H1 (cell line): Measurements from ENCODE around the gene GDF2. TPM values are rescaled to one million over a fixed set of nuclear protein-coding genes. Genes with fewer than 3 reads are reported as not detected.

Source experiments
- CTCF ChIA-PET: fragments of 300-600 bp; sonication (Branson Sonifier 250); formaldehyde crosslinking; loops from one replicate; lab custom pipeline; 2021; ENCODE audit not compliant: partially characterized antibody; lab: Charles Lee
- POLR2A ChIA-PET: fragments of 300-600 bp; sonication (Branson Sonifier 250); formaldehyde crosslinking; loops from one replicate; lab custom pipeline; 2021; ENCODE audit warnings: inconsistent platforms; ENCODE audit not compliant: partially characterized antibody; lab: Charles Lee
- DNase-seq, 2 experiments: peaks; one replicate each; pipeline versions ENCODE4 v3.0.0 to v3.0.0-alpha.2; 2010 to 2022; ENCODE audit warnings: low spot score in 2 of 2, low read depth in 1 of 2, mixed read lengths in 1 of 2
- FAIRE-seq: peaks from 2 replicates; lab custom pipeline; 2011; peaks lifted over from hg19 to GRCh38; lab: Jason Lieb, UNC
- H2AFZ ChIP-seq: 2 replicates; pipeline ENCODE4 v1.8.1; 2012; ENCODE audit warnings: low read length, inconsistent platforms
- H2AK5ac ChIP-seq: 2 replicates; pipeline ENCODE4 v1.6.1; 2013; ENCODE audit warnings: low read depth, low read length
- H2BK120ac ChIP-seq: replicated peaks from 2 replicates; pipeline ENCODE3; 2013; ENCODE audit warnings: low read depth, low read length, inconsistent platforms
- H2BK12ac ChIP-seq: 2 replicates; pipeline ENCODE4 v1.6.1; 2013; ENCODE audit warnings: low read depth, low read length
- H2BK15ac ChIP-seq: 2 replicates; pipeline ENCODE4 v1.6.1; 2013; ENCODE audit warnings: low read length
- H2BK20ac ChIP-seq: 2 replicates; pipeline ENCODE4 v1.6.1; 2013; ENCODE audit warnings: low read length
- H2BK5ac ChIP-seq: 2 replicates; pipeline ENCODE4 v1.6.1; 2013; ENCODE audit warnings: low read depth, low read length
- H3K14ac ChIP-seq: 2 replicates; pipeline ENCODE4 v1.6.1; 2013; ENCODE audit warnings: inconsistent platforms; ENCODE audit not compliant: insufficient read length
- H3K18ac ChIP-seq: 2 replicates; pipeline ENCODE4 v1.6.1; 2013; ENCODE audit warnings: low read length; ENCODE audit errors: extremely low read depth
- H3K23ac ChIP-seq: 2 replicates; pipeline ENCODE4 v1.6.1; 2013; ENCODE audit warnings: inconsistent platforms; ENCODE audit not compliant: insufficient read length
- H3K23me2 ChIP-seq: 2 replicates; pipeline ENCODE4 v1.6.1; 2013; ENCODE audit warnings: low read depth, low read length
- H3K27ac ChIP-seq: 2 replicates; pipeline ENCODE4 v1.6.1; 2011; ENCODE audit warnings: low read depth, low read length, inconsistent platforms
- H3K27me3 ChIP-seq, 4 experiments: replicated peaks in 1 of 4; 1 replicate in 1 of 4; 2 replicates in 3 of 4; pipeline versions ENCODE4 v1.6.1 to v1.8.1; 2011 to 2013; ENCODE audit warnings: low read length in 3 of 4, mild to moderate bottlenecking in 3 of 4, inconsistent platforms in 2 of 4, mixed read lengths in 2 of 4, moderate library complexity in 1 of 4; ENCODE audit not compliant: control insufficient read depth in 3 of 4, insufficient read depth in 3 of 4; ENCODE audit errors: extremely low read depth in 1 of 4
- H3K36me3 ChIP-seq, 4 experiments: 2 replicates each; pipeline versions ENCODE4 v1.6.1 to v1.8.1; 2011 to 2013; ENCODE audit warnings: mild to moderate bottlenecking in 4 of 4, low read length in 3 of 4, moderate library complexity in 2 of 4, control low read depth in 1 of 4, inconsistent platforms in 1 of 4; ENCODE audit not compliant: insufficient read depth in 4 of 4, control insufficient read depth in 2 of 4
- H3K4ac ChIP-seq: replicated peaks from 2 replicates; pipeline ENCODE3; 2013; ENCODE audit warnings: low read length, low read depth, mixed read lengths, inconsistent platforms; ENCODE audit not compliant: insufficient read length
- H3K4me1 ChIP-seq, 4 experiments: replicated peaks in 1 of 4; 1 replicate in 1 of 4; 2 replicates in 3 of 4; pipeline versions ENCODE4 v1.6.1 to v1.8.1; 2011 to 2013; ENCODE audit warnings: low read length in 3 of 4, inconsistent platforms in 2 of 4, mixed read lengths in 1 of 4; ENCODE audit not compliant: insufficient read depth in 4 of 4, control insufficient read depth in 3 of 4
- H3K4me2 ChIP-seq, 2 experiments: 2 replicates each; pipeline versions ENCODE4 v1.6.1 to v1.8.1; 2011 to 2013; ENCODE audit warnings: low read depth in 2 of 2, low read length in 2 of 2, control low read depth in 1 of 2, inconsistent platforms in 1 of 2, mild to moderate bottlenecking in 1 of 2; ENCODE audit not compliant: insufficient read depth in 1 of 2
- H3K4me3 ChIP-seq, 4 experiments: fragments of 200-600, 300-600 bp in 1 of 4; sonication (generic), shearing (Covaris generic), sonication (Bioruptor Twin) in 1 of 4; 2 replicates each; pipeline versions ENCODE4 v1.5.1 to v1.8.1; 2011 to 2016; ENCODE audit warnings: low read length in 4 of 4, low read depth in 3 of 4, control low read depth in 2 of 4, inconsistent platforms in 2 of 4, mild to moderate bottlenecking in 2 of 4, mixed read lengths in 1 of 4, moderate library complexity in 1 of 4; ENCODE audit not compliant: insufficient read depth in 2 of 4; ENCODE audit errors: extremely low read depth in 1 of 4
- H3K56ac ChIP-seq: replicated peaks from 2 replicates; pipeline ENCODE3; 2013; ENCODE audit warnings: low read depth, mild to moderate bottlenecking, mixed read lengths, low read length, inconsistent platforms; ENCODE audit not compliant: insufficient read length
- H3K79me1 ChIP-seq: 2 replicates; pipeline ENCODE4 v1.6.1; 2013; ENCODE audit warnings: low read depth, low read length, control low read depth
- H3K79me2 ChIP-seq, 2 experiments: 2 replicates each; pipeline versions ENCODE4 v1.6.1 to v1.8.1; 2012 to 2013; ENCODE audit warnings: low read length in 2 of 2, mild to moderate bottlenecking in 2 of 2, inconsistent platforms in 1 of 2; ENCODE audit not compliant: insufficient read depth in 2 of 2, control insufficient read depth in 1 of 2
- H3K9ac ChIP-seq, 4 experiments: replicated peaks in 1 of 4; 1 replicate in 1 of 4; 2 replicates in 3 of 4; pipeline versions ENCODE4 v1.6.1 to v1.8.1; 2011 to 2013; ENCODE audit warnings: low read depth in 3 of 4, low read length in 3 of 4, control low read depth in 2 of 4, mild to moderate bottlenecking in 2 of 4, moderate library complexity in 2 of 4, inconsistent platforms in 1 of 4; ENCODE audit errors: extremely low read depth in 1 of 4
- H3K9me3 ChIP-seq, 2 experiments: 2 replicates each; pipeline versions ENCODE4 v1.6.1 to v1.8.1; 2012 to 2013; ENCODE audit warnings: mild to moderate bottlenecking in 2 of 2, moderate library complexity in 2 of 2, control low read depth in 1 of 2, inconsistent platforms in 1 of 2, low read depth in 1 of 2, low read length in 1 of 2, mixed read lengths in 1 of 2; ENCODE audit not compliant: insufficient read depth in 2 of 2
- H4K20me1 ChIP-seq, 2 experiments: replicated peaks in 1 of 2; 2 replicates each; pipeline versions ENCODE3 to v1.8.1; 2011 to 2013; ENCODE audit warnings: inconsistent platforms in 2 of 2, low read length in 2 of 2, mild to moderate bottlenecking in 1 of 2; ENCODE audit not compliant: insufficient read depth in 2 of 2, control insufficient read depth in 1 of 2
- H4K5ac ChIP-seq: 2 replicates; pipeline ENCODE4 v1.6.1; 2013; ENCODE audit warnings: low read length, low read depth, mixed read lengths, inconsistent platforms; ENCODE audit not compliant: insufficient read length
- H4K8ac ChIP-seq: 2 replicates; pipeline ENCODE4 v1.8.0; 2013; ENCODE audit warnings: mild to moderate bottlenecking, moderate library complexity, low read length, inconsistent platforms; ENCODE audit not compliant: insufficient read depth; ENCODE audit errors: extremely low read depth
- H4K91ac ChIP-seq: replicated peaks from 2 replicates; pipeline ENCODE3; 2013; ENCODE audit warnings: low read length, mixed read lengths, inconsistent platforms; ENCODE audit not compliant: insufficient read length
- BRCA1 ChIP-seq: IDR thresholded peaks from 2 replicates; pipeline ENCODE4 v1.6.1; 2012; ENCODE audit warnings: low read depth, low read length, improper control_type of control experiment
- CHD2 ChIP-seq: IDR thresholded peaks from 2 replicates; pipeline ENCODE4 v1.6.1; 2012; ENCODE audit warnings: low read length, improper control_type of control experiment
- CREB1 ChIP-seq: IDR thresholded peaks from 2 replicates; pipeline ENCODE4 v1.6.1; 2012; ENCODE audit warnings: inconsistent platforms
- CTBP2 ChIP-seq: IDR thresholded peaks from 2 replicates; pipeline ENCODE4 v1.7.0; 2011; ENCODE audit warnings: borderline replicate concordance, mild to moderate bottlenecking, moderate library complexity, mixed read lengths, low read length; ENCODE audit not compliant: insufficient read depth, insufficient read length
- E2F6 ChIP-seq: IDR thresholded peaks from 2 replicates; pipeline ENCODE4 v1.6.1; 2012; ENCODE audit warnings: inconsistent platforms
- JUN ChIP-seq: IDR thresholded peaks from 2 replicates; pipeline ENCODE4 v1.6.1; 2011; ENCODE audit warnings: low read depth, mild to moderate bottlenecking, improper control_type of control experiment, low read length
- KDM5A ChIP-seq: fragments of 200-600 bp; IDR thresholded peaks from 2 replicates; pipeline ENCODE4 v1.7.1; 2012; ENCODE audit warnings: mild to moderate bottlenecking, low read length, inconsistent platforms, mixed read lengths
- MAFK ChIP-seq: IDR thresholded peaks from 2 replicates; pipeline ENCODE4 v1.6.1; 2012; ENCODE audit warnings: low read depth, mild to moderate bottlenecking, improper control_type of control experiment, low read length
- POLR2A ChIP-seq, 2 experiments: IDR thresholded peaks; 1 replicate in 1 of 2; 2 replicates in 1 of 2; pipeline ENCODE4 v1.6.1; 2011; ENCODE audit warnings: low read depth in 2 of 2, low read length in 2 of 2, mild to moderate bottlenecking in 2 of 2; ENCODE audit errors: control extremely low read depth in 1 of 2
- RAD21 ChIP-seq, 2 experiments: IDR thresholded peaks in 1 of 2; conservative IDR thresholded peaks in 1 of 2; 2 replicates each; pipeline ENCODE4 v1.6.1; 2011; ENCODE audit warnings: low read depth in 2 of 2, low read length in 2 of 2, improper control_type of control experiment in 1 of 2, inconsistent platforms in 1 of 2, mild to moderate bottlenecking in 1 of 2, moderate library complexity in 1 of 2
- RBBP5 ChIP-seq: IDR thresholded peaks from 2 replicates; pipeline ENCODE4 v1.7.1; 2012; ENCODE audit warnings: low read depth, mild to moderate bottlenecking, inconsistent platforms, low read length, moderate library complexity, borderline replicate concordance
- TAF1 ChIP-seq: IDR thresholded peaks from 2 replicates; pipeline ENCODE4 v1.6.1; 2011; ENCODE audit warnings: mild to moderate bottlenecking, low read depth, low read length
- TEAD4 ChIP-seq: IDR thresholded peaks from 2 replicates; pipeline ENCODE4 v1.6.1; 2012; ENCODE audit warnings: low read depth, low read length, inconsistent platforms, mixed read lengths
- WGBS, 2 experiments: shearing (Covaris generic) in 1 of 2; methylation state at CpG; one replicate each; pipeline versions ENCODE4 v1.1.6 to v1.1.7; 2013 to 2015; ENCODE audit warnings: low lambda C conversion rate in 2 of 2, mixed read lengths in 2 of 2, inconsistent platforms in 1 of 2, low coverage in 1 of 2, missing lambda C conversion rate in 1 of 2; ENCODE audit not compliant: insufficient replicate concordance in 2 of 2, insufficient coverage in 1 of 2, insufficient read length in 1 of 2; ENCODE audit errors: extremely low coverage in 1 of 2, missing lambda C conversion rate in 1 of 2; 5-methylcytosine and 5-hydroxymethylcytosine counted together
- polyA plus RNA-seq, 7 experiments: library from polyadenylated mRNA; depleted of rRNA in 3 of 7; stranded (reverse) in 5 of 7; unstranded in 2 of 7; fragments of >200 nt in 5 of 7; fragments of 200-250 nt in 2 of 7; gene quantifications; 1 replicate in 5 of 7; 2 replicates in 1 of 7; 4 replicates in 1 of 7; pipeline versions ENCODE4 v1.2.1 to v1.2.3, GENCODE V29; 2011 to 2013; ENCODE audit warnings: missing spikeins in 2 of 7, mixed read lengths in 2 of 7
- total RNA-seq: library from RNA; stranded (reverse); fragmentation: NEBNext Ultra II Directional; extraction: Animal tissue kit (Norgen Biotek cat#: 25700); gene quantifications from 2 replicates; pipeline ENCODE4 v1.2.1, GENCODE V29; 2021

Gene GDF2
- total and polyA plus RNA-seq, 2 of the 8 experiments (the other 6 are each of a cell fraction or from before 2014, with no cell fraction given), result not detected

- CTCF ChIA-PET, result interaction anchor here (1.2 to 14.6 kb wide), 3 partner anchors 14 to 353 kb away, joined by 3 to 132 read pairs (median 5); no protein-coding TSS in a partner anchor
- Histone ChIP-seq H3K79me1 (no peaks in the 10 kb centered on the region), H4K91ac (no peak overlapping the region), H2BK120ac (no peak overlapping the region), H2BK15ac (no peak overlapping the region), H2BK5ac (no peak overlapping the region), H3K56ac (no peak overlapping the region), H2AFZ (no peak overlapping the region), H3K14ac (no peak overlapping the region), H3K9ac (no peak overlapping the region), H3K4me1 (peaks cover 0 to 2% (median under 1%) of the 10 kb centered on the region in 4 experiments; a peak in 3 of 7 replicates), H2AK5ac (no peak overlapping the region), H3K18ac (no peak overlapping the region), H3K4ac (no peak overlapping the region), H3K9me3 (no peaks in the 10 kb centered on the region), H3K27ac (no peak overlapping the region), H4K20me1 (no peaks in the 10 kb centered on the region), H3K23me2 (no peaks in the 10 kb centered on the region), H3K4me2 (no peak overlapping the region), H2BK20ac (no peak overlapping the region), H3K79me2 (no peaks in the 10 kb centered on the region), H3K36me3 (no peaks in the 10 kb centered on the region), H3K27me3 (no peaks in the 10 kb centered on the region), H4K5ac (no peak overlapping the region), H2BK12ac (0 out of 2 replicates have a peak overlapping the region, but pooled peaks have one; percentile 9), H4K8ac (no peak overlapping the region), H3K4me3 (no peak overlapping the region), H3K23ac (no peak overlapping the region)
- POLR2A ChIA-PET, result no interaction called here
- TF ChIP-seq TAF1 (no peak), JUN (no peak), CHD2 (no peak), RAD21 (IDR thresholded peaks at IDR 0.05 in 1 of 2, conservative IDR thresholded peaks at IDR 0.05 in 1 of 2; ENCODE audit: low read depth in 2 of 2, low read length in 2 of 2) (no peak), MAFK (no peak), E2F6 (no peak), POLR2A (IDR thresholded peaks at IDR 0.05; ENCODE audit: control extremely low read depth in 1 of 2, low read depth in 2 of 2, low read length in 2 of 2) (no peak), TEAD4 (no peak), KDM5A (no peak), RBBP5 (no peak), BRCA1 (no peak), CREB1 (no peak), CTBP2 (no peak)
- WGBS, 2 experiments, result 95% methylated on average over 4 of the region's 4 CpGs; no CpG with 5 or more reads in 1 of the 2 experiments
- FAIRE-seq, result no peak
- no peak for DNase-seq
Observed at GRCh38 chr10:47347303-47347675, 25.0 kb downstream of the GDF2 start.
